Osteocyte (in vitro differentiated cells): ENCODE data around the gene FOXK1. TPM values are rescaled to one million over a fixed set of nuclear protein-coding genes. Genes with fewer than 3 reads are reported as not detected.
"Not testable (repeated sequence)": the region's sequence is repeated elsewhere in the genome, so short reads cannot be mapped to it uniquely, and the experiment has no call there.

ENCODE experiments used
- DNase-seq: peaks from one replicate; pipeline ENCODE4 v3.0.0; 2021; ENCODE audit warnings: mixed read lengths; ENCODE audit not compliant: unreplicated experiment; ENCODE audit errors: extremely low spot score
- H3K27ac Mint-ChIP-seq: one replicate; pipeline ENCODE4 v1.8.0; 2021; ENCODE audit warnings: mild to moderate bottlenecking, mixed read lengths; ENCODE audit not compliant: unreplicated experiment
- H3K27me3 Mint-ChIP-seq: one replicate; pipeline ENCODE4 v1.8.0; 2021; ENCODE audit warnings: mixed read lengths; ENCODE audit not compliant: unreplicated experiment
- H3K36me3 Mint-ChIP-seq: one replicate; pipeline ENCODE4 v1.8.0; 2021; ENCODE audit warnings: mixed read lengths; ENCODE audit not compliant: unreplicated experiment
- H3K4me1 Mint-ChIP-seq: one replicate; pipeline ENCODE4 v1.8.0; 2021; ENCODE audit warnings: mixed read lengths; ENCODE audit not compliant: unreplicated experiment
- H3K4me3 Mint-ChIP-seq: one replicate; pipeline ENCODE4 v1.8.0; 2021; ENCODE audit warnings: mild to moderate bottlenecking, moderate library complexity, mixed read lengths; ENCODE audit not compliant: unreplicated experiment
- H3K9me3 Mint-ChIP-seq: one replicate; pipeline ENCODE4 v1.8.0; 2021; ENCODE audit warnings: mixed read lengths; ENCODE audit not compliant: unreplicated experiment
- total RNA-seq: library from RNA; stranded (reverse); gene quantifications from 2 replicates; pipeline ENCODE4 v1.2.1, GENCODE V29; 2021
- TF ChIP-seq, protein P1 (sequence below): fragments of 200-600 bp; sonication (generic); IDR thresholded peaks from 2 replicates; pipeline ENCODE4 v1.5.0; 2021; ENCODE audit warnings: antibody characterized with exemption, mild to moderate bottlenecking, moderate library complexity

Gene FOXK1
- total RNA-seq, 1 donor from 2014 or later = 56.2 TPM

DNA sequence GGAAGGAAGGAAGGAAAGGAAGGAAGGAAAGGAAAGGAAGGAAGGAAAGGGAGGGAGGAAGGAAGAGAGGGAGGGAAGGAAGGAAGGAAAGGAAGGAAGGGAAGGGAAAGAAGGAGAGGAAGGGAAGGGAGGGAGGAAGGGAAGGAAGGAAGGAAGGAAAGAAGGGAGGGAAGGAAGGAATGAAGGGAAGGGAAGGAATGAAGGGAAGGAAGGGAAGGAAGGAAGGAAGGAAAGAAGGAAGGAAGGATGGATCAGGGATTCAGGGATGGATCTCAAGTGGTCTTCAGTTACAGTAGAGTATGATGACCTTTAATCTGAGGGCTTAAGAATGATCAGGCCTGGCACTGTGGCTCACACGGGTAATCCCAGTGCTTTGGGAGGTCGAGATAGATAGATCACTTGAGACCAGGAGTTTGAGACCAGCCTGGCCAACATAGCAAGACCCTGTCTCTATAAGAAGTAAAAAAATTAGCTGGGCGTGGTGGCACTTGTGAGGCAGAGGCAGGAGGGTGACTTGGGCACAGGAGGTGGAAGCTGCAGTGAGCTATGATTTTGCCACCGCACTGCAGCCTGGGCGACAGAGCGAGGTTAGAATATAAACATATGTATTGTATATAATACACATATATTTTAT is 760 bp upstream of the FOXK1 start:
- Mint-ChIP-seq H3K27me3 (no peaks in the 10 kb centered on the region), H3K36me3 (no peaks in the 10 kb centered on the region), H3K27ac (peak overlapping the region; percentile 66), H3K4me1 (peaks cover 25% of the 10 kb centered on the region), H3K9me3 (no peaks in the 10 kb centered on the region), H3K4me3 (peak overlapping the region; percentile 70)
- DNase-seq = no peak
- TF ChIP-seq, protein P1, sequence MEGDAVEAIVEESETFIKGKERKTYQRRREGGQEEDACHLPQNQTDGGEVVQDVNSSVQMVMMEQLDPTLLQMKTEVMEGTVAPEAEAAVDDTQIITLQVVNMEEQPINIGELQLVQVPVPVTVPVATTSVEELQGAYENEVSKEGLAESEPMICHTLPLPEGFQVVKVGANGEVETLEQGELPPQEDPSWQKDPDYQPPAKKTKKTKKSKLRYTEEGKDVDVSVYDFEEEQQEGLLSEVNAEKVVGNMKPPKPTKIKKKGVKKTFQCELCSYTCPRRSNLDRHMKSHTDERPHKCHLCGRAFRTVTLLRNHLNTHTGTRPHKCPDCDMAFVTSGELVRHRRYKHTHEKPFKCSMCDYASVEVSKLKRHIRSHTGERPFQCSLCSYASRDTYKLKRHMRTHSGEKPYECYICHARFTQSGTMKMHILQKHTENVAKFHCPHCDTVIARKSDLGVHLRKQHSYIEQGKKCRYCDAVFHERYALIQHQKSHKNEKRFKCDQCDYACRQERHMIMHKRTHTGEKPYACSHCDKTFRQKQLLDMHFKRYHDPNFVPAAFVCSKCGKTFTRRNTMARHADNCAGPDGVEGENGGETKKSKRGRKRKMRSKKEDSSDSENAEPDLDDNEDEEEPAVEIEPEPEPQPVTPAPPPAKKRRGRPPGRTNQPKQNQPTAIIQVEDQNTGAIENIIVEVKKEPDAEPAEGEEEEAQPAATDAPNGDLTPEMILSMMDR = no peak

- Mint-ChIP-seq H3K9me3 (no peaks in the 10 kb centered on the region), H3K36me3 (no peaks in the 10 kb centered on the region), H3K4me3 (peak overlapping the region; percentile 83), H3K27ac (no peak overlapping the region), H3K4me1 (peaks cover 30% of the 10 kb centered on the region), H3K27me3 (no peaks in the 10 kb centered on the region)
- TF ChIP-seq, protein P1 = peak; percentile 28
- DNase-seq = no peak
Observed at GRCh38 chr7:4682621-4683042, 537 bp downstream of the FOXK1 start.

- Mint-ChIP-seq H3K27me3 (no peaks in the 10 kb centered on the region), H3K4me3 (peak overlapping the region; percentile 83), H3K27ac (peak overlapping the region; percentile 88), H3K9me3 (no peaks in the 10 kb centered on the region), H3K4me1 (peaks cover 32% of the 10 kb centered on the region), H3K36me3 (no peaks in the 10 kb centered on the region)
- DNase-seq = no peak
- TF ChIP-seq, protein P1 = no peak
Observed at GRCh38 chr7:4683043-4683883, 1.2 kb downstream of the FOXK1 start.

DNA sequence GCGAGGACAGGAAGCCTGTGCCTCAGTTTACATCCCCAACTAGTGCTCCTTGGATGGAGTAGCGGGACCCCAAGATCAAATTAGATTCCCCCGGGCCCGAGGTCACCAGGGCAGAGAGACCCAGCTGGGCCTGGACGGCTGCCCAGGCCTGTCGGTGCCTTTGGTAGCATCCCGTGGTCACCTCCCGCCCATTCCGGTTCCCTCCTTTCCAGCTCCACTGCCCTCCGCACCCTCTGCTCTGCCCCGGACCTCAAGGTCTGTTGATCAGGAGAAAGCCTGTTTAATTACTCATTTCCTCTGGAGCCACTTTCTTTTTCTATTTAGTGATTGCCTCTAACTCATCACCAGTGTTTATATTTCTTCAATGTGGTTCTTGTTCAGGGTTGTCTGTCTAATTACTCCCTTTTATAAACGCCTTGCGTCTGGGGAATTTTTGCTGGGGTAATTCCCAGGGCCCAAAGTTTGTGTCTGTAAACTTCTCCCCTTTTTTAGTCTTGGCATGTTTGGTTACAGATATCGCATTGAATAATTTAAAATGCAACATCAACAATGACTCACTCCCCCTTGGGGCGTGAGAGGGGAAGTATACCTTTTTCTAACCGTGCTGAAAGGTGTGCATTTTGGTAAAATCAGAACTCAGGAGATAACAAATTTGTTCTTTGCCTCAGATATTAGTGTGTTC is 1.9 kb downstream of the FOXK1 start:
- no peak for DNase-seq
- Mint-ChIP-seq H3K9me3 (no peaks in the 10 kb centered on the region), H3K36me3 (no peaks in the 10 kb centered on the region), H3K27me3 (no peaks in the 10 kb centered on the region), H3K27ac (peak overlapping the region; percentile 88), H3K4me1 (peaks cover 34% of the 10 kb centered on the region), H3K4me3 (peak overlapping the region; percentile 83)
- TF ChIP-seq, protein P1 = no peak

DNA sequence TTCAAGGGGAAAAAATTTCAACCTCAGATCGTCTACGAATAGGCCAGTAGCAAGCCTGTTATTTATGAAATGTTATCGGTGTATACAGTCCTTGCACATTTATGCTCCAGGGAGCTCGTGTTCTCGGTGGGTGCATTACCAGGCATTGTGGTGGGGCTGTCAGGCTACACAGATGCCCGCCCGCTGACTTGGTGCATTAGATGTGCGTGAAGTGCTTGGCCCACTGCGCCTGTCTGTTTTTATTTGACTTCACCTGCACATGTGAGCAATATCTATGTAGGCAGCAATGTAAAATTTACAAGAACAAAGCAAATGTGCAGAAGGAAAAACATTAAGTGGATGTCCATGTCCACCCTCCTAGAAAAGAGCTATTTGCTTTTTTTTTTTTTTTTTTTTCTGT is 2.8 kb downstream of the FOXK1 start:
- peaks cover 41% of the 10 kb centered on the region for H3K4me1 Mint-ChIP-seq
- DNase-seq = no peak
- H3K27me3 Mint-ChIP-seq = no peaks in the 10 kb centered on the region
- TF ChIP-seq, protein P1 = no peak
- no peaks in the 10 kb centered on the region for H3K9me3 Mint-ChIP-seq
- H3K36me3 Mint-ChIP-seq = peaks cover 4% of the 10 kb centered on the region
- H3K27ac Mint-ChIP-seq = peak overlapping the region; percentile 88
- H3K4me3 Mint-ChIP-seq = peak overlapping the region; percentile 83

GRCh38 chr7:4685676-4686075 is 3.6 kb downstream of the FOXK1 start:
- not testable (repeated sequence) for H3K36me3 Mint-ChIP-seq, H3K9me3 Mint-ChIP-seq, H3K27me3 Mint-ChIP-seq, H3K27ac Mint-ChIP-seq, DNase-seq, H3K4me3 Mint-ChIP-seq
- H3K4me1 Mint-ChIP-seq = peaks cover 48% of the 10 kb centered on the region
